Epithelial cell of esophagus (primary cell): ENCODE results near the gene ANP32E.
"Not testable (repeated sequence)": the region's sequence is repeated elsewhere in the genome, so short reads cannot be mapped to it uniquely, and the experiment has no call there.

Experiments
- DNase-seq: peaks from one replicate; pipeline ENCODE4 v3.0.0; 2010; ENCODE audit warnings: low read depth
- H3K4me3 ChIP-seq: 2 replicates; pipeline ENCODE4 v1.5.1; 2011; ENCODE audit warnings: mild to moderate bottlenecking, low read length, control low read depth
- CTCF ChIP-seq: IDR thresholded peaks from 2 replicates; pipeline ENCODE4 v1.5.1; 2011; ENCODE audit warnings: low read depth, mild to moderate bottlenecking, low read length, control low read depth, inconsistent platforms; ENCODE audit not compliant: insufficient read depth; ENCODE audit errors: missing control alignments

Gene ANP32E

GRCh38 chr1:150226486-150226885 lies 9.4 kb downstream of the ANP32E start:
- no peak for TF ChIP-seq CTCF
- no peak overlapping the region for H3K4me3 ChIP-seq
- DNase-seq: no peak

GRCh38 chr1:150225546-150225945 lies 10.4 kb downstream of the ANP32E start:
- DNase-seq: no peak
- H3K4me3 ChIP-seq: no peak overlapping the region
- no peak for TF ChIP-seq CTCF

GRCh38 chr1:150224983-150225382 lies 10.9 kb downstream of the ANP32E start:
- H3K4me3 ChIP-seq: no peak overlapping the region
- TF ChIP-seq CTCF: no peak

GRCh38 chr1:150221552-150221951 lies 14.4 kb downstream of the ANP32E start:
- DNase-seq: peak; percentile 37
- no peak overlapping the region for H3K4me3 ChIP-seq
- TF ChIP-seq CTCF: peak; percentile 51

More at GRCh38 chr1:150224983-150225382, 10.9 kb downstream of the ANP32E start:
- no peak for DNase-seq

GRCh38 chr1:150215855-150216254 lies 20.1 kb downstream of the ANP32E start:
- not testable (repeated sequence) for H3K4me3 ChIP-seq, DNase-seq

- not testable (repeated sequence) for DNase-seq
- peak overlapping the region; percentile 67 for H3K4me3 ChIP-seq
Measured at GRCh38 chr1:150214099-150214756, 21.7 kb downstream of the ANP32E start.

- peak overlapping the region; percentile 67 for H3K4me3 ChIP-seq
- DNase-seq: peak; percentile 91
- peak; percentile 35 for TF ChIP-seq CTCF
Measured at GRCh38 chr1:150213170-150214098, 22.5 kb downstream of the ANP32E start.
